ENCODE results near the gene METAP1D.

Gene METAP1D

GRCh38 chr2:172086241-172087206 is 86.8 kb downstream of the METAP1D start:
- no peak for DNase-seq (ENCODE audit: low read depth)
- H3K4me3 ChIP-seq (ENCODE audit: low read depth, low read length) = peak overlapping the region; percentile 6; the same call in 1 of the 2 replicates
- TF ChIP-seq CTCF (IDR thresholded peaks at IDR 0.05; ENCODE audit: low read depth, low read length, missing control alignments) = peak; percentile 23

GRCh38 chr2:172087207-172087779 is 87.5 kb downstream of the METAP1D start:
- TF ChIP-seq CTCF (IDR thresholded peaks at IDR 0.05; ENCODE audit: low read depth, low read length, missing control alignments) = no peak
- no peak for DNase-seq (ENCODE audit: low read depth)
- H3K4me3 ChIP-seq (ENCODE audit: low read depth, low read length) = no peak overlapping the region

- no peak for DNase-seq (ENCODE audit: low read depth)
- TF ChIP-seq CTCF (IDR thresholded peaks at IDR 0.05; ENCODE audit: low read depth, low read length, missing control alignments) = no peak
- H3K4me3 ChIP-seq (ENCODE audit: low read depth, low read length) = no peak overlapping the region
Measured at GRCh38 chr2:172087780-172088244, 88.1 kb downstream of the METAP1D start.

- TF ChIP-seq CTCF (IDR thresholded peaks at IDR 0.05; ENCODE audit: low read depth, low read length, missing control alignments) = no peak
- no peak for DNase-seq (ENCODE audit: low read depth)
- no peak overlapping the region for H3K4me3 ChIP-seq (ENCODE audit: low read depth, low read length)
Measured at GRCh38 chr2:172088245-172089004, 88.7 kb downstream of the METAP1D start.

GRCh38 chr2:172089005-172089504 is 89.3 kb downstream of the METAP1D start:
- TF ChIP-seq CTCF (IDR thresholded peaks at IDR 0.05; ENCODE audit: low read depth, low read length, missing control alignments) = no peak
- no peak overlapping the region for H3K4me3 ChIP-seq (ENCODE audit: low read depth, low read length)
- DNase-seq (ENCODE audit: low read depth) = no peak

- no peak overlapping the region for H3K4me3 ChIP-seq (ENCODE audit: low read depth, low read length)
Measured at GRCh38 chr2:172089633-172090032, 89.9 kb downstream of the METAP1D start.

More at GRCh38 chr2:172089633-172090032, 89.9 kb downstream of the METAP1D start:
- TF ChIP-seq CTCF (IDR thresholded peaks at IDR 0.05; ENCODE audit: low read depth, low read length, missing control alignments) = no peak
- no peak for DNase-seq (ENCODE audit: low read depth)

Measured in GM12864 (cell line).